ENCODE data around the gene PNMA6F.
"Not testable (repeated sequence)": the region's sequence is repeated elsewhere in the genome, so short reads cannot be mapped to it uniquely, and the experiment has no call there.

Gene PNMA6F

DNA sequence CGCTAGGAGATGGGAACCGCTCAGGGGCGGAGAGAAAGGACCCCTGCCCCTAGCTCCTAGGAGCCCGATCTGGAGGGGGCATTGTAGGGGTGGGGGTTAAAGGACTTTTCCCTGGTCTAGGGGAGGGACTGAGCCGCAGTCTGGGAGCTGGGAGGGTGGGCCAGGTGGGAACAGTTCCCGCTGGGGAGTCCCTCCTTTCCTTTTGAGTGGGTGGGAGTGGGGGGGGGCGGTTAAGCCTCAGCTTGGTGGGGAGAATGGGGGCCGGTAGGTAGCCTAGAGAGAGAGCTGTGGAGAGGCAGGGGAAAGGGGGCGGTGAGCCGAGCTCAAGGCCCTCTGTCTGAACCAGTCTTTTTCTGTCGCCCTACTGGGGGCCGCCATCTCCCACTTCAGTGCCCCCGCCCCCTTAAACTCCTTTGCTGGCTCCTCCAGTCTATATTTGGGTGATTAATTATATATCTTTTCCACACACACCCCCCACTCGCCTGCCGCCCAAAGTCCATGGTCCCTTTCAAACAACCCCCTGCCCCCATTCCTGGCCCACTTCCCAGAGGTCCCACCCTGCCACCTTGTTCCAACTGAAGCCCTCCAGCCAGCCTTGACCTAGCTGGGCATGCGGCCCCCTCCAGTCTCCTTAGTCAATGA lies 13.2 kb upstream of the PNMA6F start:
- DNase-seq (ENCODE audit: low read depth in 2 of 2), result no peak

DNA sequence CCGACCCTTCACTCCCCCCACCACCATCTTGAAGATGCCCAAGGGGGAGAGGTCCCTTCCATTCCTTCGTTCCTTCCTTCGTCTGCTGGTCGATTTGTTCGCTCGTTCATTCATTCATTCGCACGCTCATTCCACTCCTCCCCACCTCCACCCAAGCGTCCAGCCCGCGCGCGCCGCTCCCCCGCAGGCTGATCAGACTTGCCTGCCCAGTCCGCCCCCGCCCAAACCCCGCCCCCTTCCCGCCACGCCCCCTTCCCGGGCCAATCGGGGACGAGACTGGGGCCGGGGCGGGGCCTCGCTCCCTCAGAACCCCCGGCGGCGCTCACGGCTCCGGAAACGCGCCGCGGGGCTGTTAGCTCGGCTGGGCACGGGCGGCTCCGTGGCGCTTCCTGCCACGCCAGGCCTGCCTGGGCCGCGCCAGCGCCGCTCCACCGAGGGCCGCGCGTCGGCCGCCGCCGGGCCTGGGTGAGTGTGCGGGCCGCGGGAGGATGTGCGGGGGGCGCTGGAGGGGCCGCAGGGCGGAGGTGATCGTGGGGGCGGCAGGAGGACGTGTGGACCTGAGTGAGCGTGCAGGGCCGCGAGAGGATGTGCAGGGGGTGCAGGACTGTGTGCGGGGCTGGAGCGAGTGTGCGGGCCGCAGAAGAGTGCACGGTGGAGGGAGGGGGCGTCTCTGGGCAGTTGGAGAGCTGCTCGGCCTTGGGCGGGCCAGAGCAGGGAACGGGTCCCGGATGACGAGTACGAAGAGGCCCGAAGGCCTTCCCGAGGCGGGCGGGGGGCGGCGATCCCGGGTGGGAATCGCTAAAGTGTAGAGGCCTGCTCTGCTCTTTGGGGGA lies 12.5 kb upstream of the PNMA6F start, which contains the start of gene ZNF275:
Gene ZNF275 (plus strand): TSS at position 333 of the 833 bp plus-strand sequence. CDS start 2,527 bp downstream, outside the sequence.
- peak; percentile 60 to 65 for DNase-seq (ENCODE audit: low read depth in 2 of 2)

DNA sequence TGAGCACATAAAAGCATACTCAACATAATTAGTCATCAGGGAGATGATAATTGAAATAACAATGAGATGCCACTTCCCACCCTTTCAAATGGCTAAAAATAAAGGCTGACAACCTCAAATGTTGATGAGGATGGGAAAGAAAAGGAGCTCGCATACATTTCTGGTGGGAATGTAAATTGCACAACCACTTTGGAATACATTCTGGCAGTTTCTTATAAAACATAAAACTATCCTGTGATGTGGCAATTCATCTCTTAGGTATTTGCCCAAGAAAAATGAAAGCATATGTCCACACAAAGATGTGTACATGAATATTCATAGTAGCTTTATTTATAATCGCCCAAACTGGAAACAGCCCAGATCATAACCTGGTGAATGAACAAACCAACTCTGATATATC lies 11.7 kb upstream of the PNMA6F start:
- DNase-seq (ENCODE audit: low read depth in 2 of 2), result no peak

DNA sequence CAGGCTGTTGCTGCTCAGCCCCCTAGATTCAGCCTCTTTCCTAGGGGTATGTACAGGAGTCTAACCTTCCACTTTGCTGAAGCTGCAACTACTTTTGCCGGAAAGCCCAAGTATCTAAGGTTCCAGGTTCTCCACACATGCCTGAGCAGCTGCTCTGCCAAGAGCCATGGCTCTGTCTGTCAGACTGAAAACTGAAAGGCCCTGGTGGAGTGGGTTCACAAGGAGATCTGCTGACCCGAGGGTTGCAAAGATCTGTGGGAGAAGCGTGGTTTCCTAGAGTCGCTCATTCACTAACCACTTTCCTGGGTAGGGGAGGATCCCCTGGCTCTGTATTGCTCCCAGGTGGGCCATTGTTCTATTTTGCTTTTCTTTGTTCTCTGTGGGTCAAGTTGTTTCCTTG lies 6.0 kb upstream of the PNMA6F start:
- no peak for DNase-seq (ENCODE audit: low read depth in 2 of 2)

DNA sequence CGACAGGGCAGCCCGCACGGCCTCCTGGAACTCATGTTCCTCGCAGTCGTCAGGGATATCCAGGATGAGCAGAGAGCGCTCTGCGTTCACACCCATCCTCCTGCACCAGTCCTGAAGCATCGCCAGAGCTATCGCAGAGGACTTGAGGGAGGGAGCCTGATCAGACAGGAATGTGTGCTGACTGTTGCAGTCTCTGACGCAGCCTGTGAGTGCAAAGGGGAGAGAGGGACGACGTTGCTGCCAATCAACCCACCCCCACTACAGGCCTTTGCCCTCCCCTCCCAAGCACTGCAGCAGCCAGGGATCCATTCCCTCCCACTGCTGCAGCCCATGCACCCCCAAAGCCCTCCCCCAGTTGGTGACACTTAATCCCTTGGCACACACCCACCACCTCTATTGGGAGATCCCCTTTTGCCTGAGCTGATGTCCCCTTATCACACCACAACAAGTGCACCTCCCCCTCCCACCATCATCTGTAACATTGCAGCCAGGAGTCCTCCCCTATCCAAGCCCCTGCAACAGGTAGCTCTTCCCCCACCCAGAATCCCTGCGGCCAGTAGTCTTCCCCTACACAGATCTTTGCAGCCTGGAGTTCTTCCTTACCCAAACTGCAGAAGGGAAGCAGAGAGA lies 897 bp downstream of the PNMA6F start:
- no peak for DNase-seq (ENCODE audit: low read depth in 2 of 2)

DNA sequence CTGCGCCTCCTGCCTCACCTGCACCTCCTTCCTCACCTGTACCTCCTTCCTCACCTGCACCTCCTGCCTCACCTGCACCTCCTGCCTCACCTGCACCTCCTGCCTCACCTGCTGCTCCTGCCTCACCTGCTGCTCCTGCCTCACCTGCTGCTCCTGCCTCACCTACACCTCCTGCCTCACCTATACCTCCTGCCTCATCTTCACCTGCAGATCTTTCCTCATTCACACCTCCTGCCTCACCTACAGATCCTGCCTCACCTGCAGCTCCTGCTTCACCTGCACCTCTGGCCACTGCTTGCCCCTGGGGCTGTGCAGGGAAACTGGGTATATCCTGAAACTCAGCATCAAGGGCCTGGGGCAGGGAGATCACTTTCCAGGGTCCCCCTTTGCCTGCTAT lies 1.5 kb downstream of the PNMA6F start:
- DNase-seq (ENCODE audit: low read depth in 2 of 2), result not testable (repeated sequence)

DNA sequence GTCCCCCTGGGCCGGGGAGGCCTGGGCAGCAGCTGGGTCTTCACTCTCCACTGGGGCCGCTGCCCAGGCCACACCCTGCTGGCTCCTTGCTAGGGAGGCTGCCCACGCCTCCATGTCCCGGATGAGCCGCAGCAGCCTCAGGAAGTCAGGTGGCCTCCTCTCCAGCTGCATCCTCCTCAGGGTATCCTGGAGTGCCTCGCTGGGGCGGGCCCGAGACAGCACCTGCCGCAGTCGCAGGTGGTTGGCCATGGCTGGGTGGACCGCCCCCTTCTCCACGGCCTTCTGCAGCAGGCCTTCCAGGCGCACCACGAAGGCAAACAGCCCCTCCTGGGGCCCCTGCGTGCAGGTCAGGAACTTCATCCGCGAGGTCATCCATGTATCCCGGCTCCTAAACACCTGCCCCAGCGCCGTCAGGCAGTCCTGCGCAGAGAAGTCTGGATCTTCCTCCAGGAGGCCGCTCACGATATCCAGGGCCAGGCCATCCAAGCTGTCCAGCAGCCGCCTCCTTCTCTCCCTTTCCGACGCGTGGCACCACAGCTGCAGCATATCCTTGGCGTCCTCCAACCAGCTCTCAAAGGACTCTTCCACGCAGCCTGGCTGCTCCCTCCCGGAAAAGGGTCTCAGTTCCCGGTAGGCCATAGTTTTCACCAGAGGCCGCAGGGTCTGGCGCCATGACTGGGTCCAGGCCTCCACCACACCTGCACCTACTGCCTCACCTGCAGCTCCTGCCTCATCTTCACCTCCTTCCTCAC lies 2.1 kb downstream of the PNMA6F start:
- no peak for DNase-seq (ENCODE audit: low read depth in 2 of 2)

DNA sequence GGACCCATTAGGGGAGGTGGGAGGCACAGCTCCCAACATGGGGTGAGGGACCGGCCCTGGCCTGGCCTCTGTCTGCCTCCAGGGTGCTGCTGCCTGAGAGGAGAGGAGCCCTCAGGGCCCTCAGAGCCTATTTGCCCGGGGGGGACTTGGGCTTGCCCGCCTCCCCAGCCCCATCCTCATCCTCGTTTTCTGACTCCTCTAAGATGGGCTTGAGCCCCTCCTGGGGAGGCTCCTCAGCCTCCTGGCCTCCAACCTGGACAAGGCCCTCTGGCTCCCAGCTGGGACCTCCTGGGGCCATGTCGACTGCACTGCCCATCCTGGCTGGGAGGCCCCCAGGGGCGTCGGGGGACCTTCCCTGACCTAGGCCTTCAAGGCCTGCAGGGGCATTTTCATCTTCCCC lies 2.8 kb downstream of the PNMA6F start:
- no peak for DNase-seq (ENCODE audit: low read depth in 2 of 2)

DNA sequence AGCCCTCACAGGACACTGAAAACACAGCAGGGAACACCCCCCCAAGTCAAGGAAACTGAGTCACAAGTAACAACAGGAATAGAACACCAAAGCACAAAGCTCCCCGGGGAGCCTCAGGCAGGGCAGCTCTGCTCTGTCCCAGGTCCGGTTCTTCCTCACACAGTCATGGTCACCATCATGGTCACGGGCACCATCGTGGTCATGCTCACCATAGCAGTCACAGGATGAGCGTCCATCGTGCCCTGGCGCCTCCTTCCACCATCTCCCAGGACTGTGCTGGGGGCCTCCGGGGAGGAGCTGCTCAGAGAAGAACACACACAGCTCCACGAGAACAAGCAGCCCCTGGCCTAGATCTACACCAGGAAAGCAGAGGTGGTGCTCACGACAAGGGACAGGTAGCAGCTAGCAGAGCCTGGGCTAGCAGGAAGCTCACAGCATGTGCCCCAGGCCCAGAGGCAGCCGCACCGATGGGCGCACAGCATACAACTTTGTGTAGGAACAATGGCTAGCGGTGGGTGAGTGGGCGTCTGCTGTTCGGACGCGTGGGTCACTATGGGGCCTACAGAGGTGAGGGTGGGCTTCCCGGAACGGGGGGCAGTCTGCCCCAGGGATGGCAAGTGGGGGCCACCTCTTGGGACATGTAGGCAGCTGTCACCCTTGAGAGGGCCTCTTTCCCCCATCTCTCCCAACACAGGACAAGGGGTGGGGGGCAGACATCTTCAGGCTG lies 3.4 kb downstream of the PNMA6F start:
- no peak for DNase-seq (ENCODE audit: low read depth in 2 of 2)

DNA sequence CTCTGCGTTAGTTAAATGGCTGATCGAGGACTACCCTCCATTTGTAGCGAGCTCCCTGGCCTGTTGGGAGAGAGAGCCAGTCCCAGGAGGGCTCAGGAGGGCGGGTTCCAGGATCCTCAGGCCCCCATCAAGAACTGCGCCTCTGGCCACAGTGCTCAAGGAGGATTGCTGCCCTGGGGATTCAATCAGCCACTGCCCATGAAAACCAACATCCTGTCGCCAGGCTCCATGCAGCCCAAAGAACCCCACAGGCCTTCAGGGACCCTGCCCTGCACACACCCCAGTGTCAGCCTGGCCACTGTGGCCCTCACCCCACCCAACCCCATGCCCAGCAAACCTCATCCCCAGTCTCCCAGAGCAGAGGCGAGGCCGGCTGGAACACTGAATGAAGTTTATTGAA lies 4.3 kb downstream of the PNMA6F start:
- DNase-seq (ENCODE audit: low read depth in 2 of 2), result no peak

DNA sequence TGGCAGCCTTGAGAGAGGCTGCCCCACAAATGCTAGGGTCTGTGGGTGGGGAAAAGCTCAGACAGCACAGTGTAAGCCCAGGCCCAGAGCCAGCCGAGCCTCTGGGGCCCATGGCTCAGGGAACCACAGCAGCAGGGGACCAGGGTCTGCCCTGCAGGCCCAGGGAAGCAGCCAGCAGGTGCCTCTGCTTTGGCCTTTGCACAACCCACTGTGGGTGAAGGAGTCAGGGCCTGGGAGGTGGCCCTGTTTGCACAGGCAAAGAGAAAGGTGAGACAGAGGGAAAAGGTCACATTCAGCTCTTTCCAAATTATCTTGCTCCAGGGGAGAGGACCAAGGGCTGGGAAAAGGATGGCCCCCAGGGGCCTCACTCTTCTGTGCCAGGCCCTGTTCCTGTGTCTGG lies 8.7 kb downstream of the PNMA6F start:
- DNase-seq (ENCODE audit: low read depth in 2 of 2), result no peak

DNA sequence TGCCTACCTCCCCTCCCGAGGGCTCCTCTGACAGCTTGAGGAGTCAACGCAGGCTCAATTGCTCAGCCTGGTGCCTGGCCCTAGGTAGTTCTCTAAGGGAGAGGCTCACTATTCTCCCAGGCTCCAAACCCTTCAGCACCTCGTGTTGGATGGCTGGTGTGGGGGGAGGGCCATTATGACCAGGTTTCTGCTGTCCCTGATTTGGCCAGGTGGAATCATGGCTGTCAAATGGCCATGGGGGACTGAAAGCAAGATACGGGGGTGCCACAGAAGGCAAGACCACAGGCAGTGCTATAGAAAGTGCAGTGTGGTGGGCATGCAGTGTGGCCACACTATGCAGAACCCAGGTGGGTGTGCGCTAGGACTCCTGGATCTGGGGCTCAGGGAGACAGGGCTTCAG lies 9.5 kb downstream of the PNMA6F start:
- no peak for DNase-seq (ENCODE audit: low read depth in 2 of 2)

DNA sequence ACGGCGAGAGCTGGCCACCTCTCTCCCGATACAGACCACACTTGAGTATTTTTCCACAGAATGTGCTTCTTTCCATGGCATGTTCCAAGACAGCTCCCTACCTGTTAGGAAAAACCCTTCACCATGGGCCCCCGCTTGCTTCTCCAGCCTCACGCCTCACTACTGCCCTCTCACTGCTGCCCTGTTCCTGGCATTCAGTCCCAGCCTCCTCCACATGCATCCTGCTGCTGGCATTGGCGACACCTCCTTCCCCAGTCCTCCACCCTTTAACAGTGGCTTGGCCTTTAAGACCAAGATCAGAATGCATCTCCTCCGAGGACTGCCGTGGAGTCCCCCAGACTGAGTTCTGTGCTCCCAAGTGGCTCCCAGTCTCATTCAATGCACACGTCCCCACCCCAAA lies 10.7 kb downstream of the PNMA6F start:
- DNase-seq (ENCODE audit: low read depth in 2 of 2), result no peak

DNA sequence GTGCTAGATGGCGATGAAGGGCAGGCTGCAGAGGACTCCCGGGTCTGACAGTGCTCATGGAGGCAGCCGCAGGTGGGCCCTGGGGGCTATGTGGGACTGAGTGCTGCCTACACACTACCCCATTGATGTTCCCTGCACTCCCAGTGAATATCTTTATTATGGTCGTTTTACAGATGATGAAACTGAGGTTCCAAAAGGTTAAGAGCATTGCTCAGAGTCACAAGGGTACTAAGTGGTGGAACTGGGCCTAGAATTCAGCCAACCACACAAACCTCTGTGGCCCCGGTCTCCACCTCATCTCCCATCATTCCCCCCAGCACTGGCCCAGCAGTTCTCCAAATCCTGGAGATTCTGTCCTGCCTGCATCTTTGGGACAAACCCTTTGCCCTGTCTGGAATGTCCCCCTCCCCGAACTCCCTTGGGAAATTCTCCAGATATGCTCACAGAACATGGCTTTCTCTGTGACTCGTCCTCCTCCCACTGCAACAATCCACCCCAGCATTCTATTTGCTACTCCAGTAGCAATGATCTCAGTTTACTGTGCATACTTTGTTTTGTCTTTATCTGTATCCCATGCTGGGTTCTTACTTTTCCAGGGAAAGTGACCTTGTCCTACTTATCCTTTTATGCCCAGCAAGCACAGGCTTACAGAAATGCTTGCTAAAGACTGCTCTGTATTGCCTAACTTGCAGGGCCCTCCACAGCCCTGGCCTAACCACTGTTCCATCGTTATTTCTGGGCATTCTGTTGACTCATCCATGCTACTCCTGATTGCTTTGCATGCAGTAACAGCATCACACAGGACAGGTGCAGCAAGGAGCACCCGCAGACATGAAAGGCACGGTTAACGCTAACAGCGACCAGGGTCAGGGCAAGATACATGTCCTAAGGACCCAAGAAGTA lies 14.0 kb downstream of the PNMA6F start:
- no peak for DNase-seq (ENCODE audit: low read depth in 2 of 2)

DNA sequence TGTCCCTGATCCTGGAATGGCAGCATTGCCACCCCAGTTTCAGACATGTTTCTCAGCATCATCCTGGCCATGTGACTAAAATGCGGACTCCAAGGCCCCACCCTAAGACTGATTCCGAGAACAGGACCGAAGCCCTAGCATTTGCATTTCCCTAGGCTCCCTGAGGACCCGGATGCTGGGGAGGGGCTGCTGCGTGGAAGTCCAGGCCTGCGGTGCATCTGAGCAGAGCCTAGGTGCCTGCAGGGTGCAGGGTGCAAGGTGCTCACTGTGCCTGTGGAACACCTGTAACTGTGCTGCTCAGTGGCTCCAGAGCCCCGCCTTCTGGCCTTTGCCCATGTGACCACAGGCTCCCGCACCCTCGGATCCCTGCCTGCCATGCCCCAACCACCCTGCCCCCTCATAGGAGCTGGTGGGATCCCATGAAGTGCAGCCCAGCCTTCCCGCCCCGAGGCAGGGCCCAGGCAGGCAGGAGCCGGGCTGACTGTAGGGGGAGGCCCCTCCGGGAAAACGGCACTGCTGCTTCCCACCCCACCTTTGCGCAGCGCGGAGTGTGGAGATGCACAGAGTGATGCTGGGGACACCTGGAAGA lies 14.9 kb downstream of the PNMA6F start:
- no peak for DNase-seq (ENCODE audit: low read depth in 2 of 2)

DNA sequence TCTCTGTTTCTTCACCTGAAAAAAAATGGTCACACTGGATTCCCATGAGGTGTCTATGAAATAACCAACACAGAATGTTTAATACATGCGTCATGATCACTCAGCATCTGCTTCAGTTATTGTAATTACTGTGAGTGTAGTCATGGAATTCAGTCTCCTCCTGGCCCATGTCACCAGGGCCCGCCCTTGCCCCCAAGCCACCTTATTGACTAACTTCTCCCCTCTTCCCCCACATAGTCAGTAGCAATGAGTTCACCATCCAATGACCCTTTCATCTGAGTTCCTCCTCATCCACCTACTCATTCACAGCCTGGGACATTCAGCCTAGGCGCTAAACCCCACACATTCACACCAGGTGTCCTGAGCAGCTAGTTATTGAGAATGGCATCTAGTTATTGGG lies 15.6 kb downstream of the PNMA6F start:
- DNase-seq (ENCODE audit: low read depth in 2 of 2), result no peak

DNA sequence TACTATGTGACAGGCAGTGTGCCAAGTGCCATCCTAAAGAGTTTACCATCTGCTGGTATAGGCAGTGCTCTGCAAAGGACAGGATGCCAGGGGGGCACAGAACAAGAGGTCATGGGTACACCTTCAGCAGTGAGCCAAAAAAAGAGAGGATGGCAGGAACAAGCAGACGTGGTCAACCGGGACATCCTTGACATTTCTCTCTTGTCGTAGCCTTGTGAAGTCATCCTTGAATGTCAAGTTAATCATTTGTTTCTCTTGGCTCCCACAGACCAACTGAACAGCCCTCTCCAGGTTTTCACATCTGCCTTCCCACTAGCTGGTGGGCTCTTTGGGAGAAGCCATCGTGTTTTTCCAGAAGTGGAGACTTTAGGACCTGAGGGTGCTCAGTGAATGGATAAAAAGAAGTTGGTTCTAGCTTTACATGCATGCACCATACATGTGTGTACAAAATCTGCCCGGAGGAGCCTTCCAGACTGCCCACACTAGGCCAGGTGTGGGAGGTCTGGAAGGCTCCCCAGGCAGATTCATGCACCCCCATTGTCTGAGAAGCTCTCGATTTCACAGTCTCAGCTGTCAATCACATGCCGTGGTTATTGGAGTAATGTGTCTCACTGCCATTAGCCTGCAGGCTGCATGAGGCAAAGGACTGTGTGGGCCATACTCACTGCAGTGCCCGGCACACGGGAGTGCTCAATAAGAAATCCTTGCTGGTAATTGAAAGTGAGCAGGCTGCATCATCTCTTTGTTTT lies 16.4 kb downstream of the PNMA6F start:
- no peak for DNase-seq (ENCODE audit: low read depth in 2 of 2)

DNA sequence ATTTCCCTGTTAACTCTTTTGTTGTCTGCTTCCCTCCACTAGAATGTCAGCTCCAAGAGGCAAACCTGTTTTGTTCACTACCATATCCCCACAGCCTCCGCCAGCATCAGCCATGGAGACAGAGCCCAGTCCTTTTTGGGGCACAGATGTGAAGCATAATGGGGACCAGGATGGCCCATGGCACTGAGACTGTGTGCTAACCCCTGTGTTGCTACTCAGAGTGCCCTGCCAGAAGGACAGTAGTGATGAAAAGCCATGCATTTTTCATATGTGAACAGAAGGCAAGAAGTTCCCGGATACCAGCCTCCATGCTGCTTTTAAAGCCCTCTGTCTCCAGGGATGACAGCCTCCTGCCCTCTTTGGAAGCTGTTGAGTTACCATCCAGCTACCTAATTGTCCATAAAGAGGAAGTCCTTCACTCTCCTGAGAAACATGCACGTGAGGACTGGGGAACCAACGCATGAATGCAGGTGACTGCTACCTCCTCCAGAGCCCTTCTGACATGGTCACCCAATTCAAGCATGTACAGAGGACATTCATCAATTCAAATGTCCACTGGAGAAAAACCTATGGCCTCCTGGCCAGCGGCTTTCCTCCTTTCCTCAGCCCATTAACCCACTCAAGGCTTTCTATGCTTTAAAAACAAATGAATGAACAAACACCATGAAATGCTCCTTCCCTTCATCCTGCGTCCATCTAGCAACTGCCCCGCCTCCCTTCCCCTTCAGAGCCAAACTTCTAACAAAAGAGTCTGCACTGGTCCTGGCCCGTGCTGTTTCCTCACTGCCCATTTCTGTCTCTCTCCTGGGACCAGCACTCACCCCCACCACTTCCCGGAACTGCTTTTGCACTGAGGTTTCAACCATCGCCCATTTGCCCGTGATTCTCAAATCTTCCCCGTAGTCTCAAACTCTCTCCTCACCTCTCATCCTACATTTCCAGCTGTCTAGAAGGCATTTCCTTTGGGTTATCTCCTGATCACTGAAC lies 18.0 kb downstream of the PNMA6F start:
- no peak for DNase-seq (ENCODE audit: low read depth in 2 of 2)
